ENCODE measurements around the gene TP53I11.
A peak's percentile ranks its signal among the peaks of the same experiment; 100 is the strongest.

DNA sequence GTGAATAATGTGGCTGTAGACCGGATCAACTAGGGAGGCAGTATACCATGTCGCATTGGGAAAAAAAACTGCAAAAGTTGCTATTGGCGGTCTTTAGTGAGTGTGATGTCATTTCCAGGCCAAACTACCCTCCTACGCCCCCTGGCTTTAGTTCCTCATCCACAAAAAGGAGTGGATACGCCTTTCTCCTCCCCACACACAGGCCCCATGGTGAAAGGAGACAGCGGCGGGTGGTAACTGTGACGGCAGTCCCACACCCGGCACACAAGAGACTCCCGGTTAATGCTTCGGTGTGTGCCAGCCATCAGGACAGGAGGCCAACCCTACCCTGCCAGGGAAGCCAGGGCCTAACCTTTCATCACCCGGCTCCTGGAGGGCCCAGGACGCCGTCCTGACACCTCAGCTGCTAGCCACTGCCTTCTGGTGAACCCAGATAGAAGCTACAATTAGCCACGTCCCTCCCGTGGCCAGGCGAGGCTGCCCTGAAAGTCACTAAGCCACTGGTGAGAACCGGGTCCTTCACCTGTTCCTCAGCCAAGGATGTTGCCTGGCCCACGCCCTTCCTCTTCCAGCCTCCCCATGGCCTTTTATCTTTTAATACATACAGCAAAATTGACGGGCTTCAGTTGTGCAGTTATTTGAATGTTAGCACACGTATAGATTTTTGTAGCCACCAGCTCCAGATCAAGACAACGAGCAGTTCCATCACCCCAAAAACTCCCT lies 10.8 kb downstream of the TP53I11 start:
- no peak for TF ChIP-seq POLR2A (IDR thresholded peaks at IDR 0.05)
- peak in 8 of 11 experiments; percentile 22 to 58 (median 52) for TF ChIP-seq CTCF (IDR thresholded peaks at IDR 0.05 in 8 of 11, conservative IDR thresholded peaks at IDR 0.05 in 3 of 11)

Measured in spleen (tissue), 7 donors.